Measurements from ENCODE around the gene GRHL1.

GRHL1 gene, protein sequence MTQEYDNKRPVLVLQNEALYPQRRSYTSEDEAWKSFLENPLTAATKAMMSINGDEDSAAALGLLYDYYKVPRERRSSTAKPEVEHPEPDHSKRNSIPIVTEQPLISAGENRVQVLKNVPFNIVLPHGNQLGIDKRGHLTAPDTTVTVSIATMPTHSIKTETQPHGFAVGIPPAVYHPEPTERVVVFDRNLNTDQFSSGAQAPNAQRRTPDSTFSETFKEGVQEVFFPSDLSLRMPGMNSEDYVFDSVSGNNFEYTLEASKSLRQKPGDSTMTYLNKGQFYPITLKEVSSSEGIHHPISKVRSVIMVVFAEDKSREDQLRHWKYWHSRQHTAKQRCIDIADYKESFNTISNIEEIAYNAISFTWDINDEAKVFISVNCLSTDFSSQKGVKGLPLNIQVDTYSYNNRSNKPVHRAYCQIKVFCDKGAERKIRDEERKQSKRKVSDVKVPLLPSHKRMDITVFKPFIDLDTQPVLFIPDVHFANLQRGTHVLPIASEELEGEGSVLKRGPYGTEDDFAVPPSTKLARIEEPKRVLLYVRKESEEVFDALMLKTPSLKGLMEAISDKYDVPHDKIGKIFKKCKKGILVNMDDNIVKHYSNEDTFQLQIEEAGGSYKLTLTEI

DNA sequence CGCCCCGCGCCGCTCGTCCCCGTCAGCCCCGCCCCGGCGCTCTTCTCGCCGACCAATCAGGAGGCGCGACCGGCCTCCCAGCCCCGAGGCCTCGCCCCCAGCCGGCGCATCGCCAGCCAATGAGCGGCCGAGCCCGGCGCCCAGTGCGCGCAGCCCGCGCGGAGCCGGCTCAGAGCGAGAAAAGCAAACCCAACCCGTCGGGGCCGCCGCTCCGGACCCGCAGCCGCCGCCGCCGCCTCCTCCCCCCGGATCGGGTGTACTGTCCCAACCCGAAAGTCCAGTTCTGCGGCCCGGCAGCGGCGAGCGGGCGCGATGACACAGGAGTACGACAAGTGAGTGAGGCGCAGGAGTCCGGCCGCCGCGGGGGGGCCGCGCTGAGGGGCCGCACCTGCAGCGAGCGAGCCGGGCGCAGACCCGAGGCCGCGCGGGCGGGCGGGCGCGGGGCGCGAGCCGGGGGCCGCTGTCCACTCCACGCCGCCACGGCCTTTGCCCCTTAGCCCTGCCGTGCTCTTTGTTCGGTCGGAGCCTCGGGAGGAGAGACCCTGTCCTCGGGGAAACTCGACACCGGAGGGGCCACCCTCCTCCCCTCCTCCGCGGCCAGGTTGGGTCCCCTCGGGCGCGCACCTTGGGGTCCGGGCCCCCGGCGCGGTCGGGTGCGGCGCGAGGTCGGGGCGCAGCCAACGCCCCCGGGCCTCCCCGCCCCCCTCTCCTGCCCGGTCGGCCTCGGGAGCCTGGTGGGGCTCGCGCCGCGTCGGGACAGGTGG is at the start of gene GRHL1:
Gene GRHL1 (plus strand): TSS at position 172 of the 764 bp plus-strand sequence. CDS start 141 bp downstream, at position 313.
- H3K4me3 ChIP-seq (ENCODE audit: low read depth, low read length), result peak within 1 kb of the TSS; percentile 61
- TF ChIP-seq, protein P1, sequence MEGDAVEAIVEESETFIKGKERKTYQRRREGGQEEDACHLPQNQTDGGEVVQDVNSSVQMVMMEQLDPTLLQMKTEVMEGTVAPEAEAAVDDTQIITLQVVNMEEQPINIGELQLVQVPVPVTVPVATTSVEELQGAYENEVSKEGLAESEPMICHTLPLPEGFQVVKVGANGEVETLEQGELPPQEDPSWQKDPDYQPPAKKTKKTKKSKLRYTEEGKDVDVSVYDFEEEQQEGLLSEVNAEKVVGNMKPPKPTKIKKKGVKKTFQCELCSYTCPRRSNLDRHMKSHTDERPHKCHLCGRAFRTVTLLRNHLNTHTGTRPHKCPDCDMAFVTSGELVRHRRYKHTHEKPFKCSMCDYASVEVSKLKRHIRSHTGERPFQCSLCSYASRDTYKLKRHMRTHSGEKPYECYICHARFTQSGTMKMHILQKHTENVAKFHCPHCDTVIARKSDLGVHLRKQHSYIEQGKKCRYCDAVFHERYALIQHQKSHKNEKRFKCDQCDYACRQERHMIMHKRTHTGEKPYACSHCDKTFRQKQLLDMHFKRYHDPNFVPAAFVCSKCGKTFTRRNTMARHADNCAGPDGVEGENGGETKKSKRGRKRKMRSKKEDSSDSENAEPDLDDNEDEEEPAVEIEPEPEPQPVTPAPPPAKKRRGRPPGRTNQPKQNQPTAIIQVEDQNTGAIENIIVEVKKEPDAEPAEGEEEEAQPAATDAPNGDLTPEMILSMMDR (IDR thresholded peaks at IDR 0.05; ENCODE audit: low read depth, low read length), result no peak

DNA sequence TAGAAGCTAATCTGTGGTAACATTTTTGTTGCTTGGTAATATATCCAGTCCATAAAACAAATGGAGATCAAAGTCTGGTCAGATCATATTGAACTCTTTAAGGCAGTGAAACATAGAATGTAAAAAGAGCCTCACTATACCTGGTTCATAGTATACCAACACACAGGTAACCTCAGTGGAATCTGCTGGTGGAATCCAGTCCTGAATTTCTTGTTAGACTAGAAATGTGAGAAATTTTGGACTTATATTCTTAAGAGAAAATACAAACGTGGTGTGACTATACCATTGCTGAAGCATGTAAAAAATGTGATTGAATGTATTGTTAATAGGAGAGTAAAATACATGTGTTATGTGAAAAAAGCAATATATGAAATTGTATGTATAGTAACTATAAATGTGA is 46.1 kb upstream of the GRHL1 start:
- TF ChIP-seq, protein P1 (IDR thresholded peaks at IDR 0.05; ENCODE audit: low read depth, low read length), result no peak
- H3K4me3 ChIP-seq (ENCODE audit: low read depth, low read length), result no peak overlapping the region

DNA sequence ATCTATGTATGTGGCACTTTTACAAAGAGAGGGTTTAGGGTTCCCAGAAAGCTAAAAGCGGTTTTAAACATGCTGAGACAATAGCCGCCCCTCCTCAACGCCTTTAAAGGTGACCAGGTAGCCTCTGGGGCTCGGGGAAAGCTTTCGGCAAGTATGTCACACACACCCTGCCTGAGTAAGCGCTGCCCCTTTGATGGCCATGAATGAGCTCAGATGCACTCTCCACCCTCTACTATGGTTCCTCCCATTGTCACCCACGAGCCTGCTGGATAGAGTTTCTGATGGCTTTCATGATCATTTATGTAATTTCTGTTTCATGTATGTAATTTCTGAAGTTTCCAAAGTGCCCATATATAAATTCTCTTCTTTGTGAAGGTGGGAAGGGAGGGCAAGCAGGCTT is 44.1 kb upstream of the GRHL1 start:
- no peak overlapping the region for H3K4me3 ChIP-seq (ENCODE audit: low read depth, low read length)
- TF ChIP-seq, protein P1 (IDR thresholded peaks at IDR 0.05; ENCODE audit: low read depth, low read length), result no peak

DNA sequence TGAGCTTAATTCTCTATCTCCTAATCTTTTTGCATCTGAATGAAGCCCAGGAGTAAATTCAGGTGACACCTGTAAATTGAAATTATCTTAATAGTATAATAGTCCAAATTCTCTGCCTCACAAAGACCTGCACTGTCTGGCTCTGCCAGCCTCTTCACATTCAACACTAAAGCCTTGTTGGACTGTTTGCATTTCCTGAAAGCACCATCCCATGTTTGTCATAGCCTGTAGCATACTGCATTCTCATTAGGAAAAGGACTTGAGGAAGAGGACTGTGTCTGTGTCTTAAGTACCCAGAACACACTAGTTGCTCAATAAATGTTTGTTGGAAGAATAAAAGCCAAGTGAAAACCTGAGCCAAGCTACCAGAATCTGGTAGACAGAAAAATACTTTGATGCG is 42.9 kb upstream of the GRHL1 start:
- TF ChIP-seq, protein P1 (IDR thresholded peaks at IDR 0.05; ENCODE audit: low read depth, low read length), result no peak
- H3K4me3 ChIP-seq (ENCODE audit: low read depth, low read length), result no peak overlapping the region

DNA sequence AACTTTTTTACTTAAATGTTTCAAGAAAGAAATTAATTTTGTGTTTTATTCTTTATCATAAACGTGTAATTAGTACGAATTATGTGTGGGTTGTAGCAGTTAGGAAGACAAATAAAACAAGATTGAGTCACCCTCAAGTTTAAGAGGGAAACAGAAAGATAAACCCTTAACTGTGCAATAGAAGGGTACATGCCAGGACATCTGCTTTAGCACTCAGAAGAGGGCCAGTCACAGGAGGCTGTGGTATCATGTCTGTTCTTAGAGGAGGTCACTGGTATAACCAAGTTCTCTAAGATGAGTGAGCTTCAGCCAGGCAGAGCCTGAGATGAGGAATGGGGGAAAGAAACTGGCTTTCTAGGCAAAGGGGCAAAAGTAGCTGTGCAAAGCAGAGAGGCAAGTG is 42.4 kb upstream of the GRHL1 start:
- TF ChIP-seq, protein P1 (IDR thresholded peaks at IDR 0.05; ENCODE audit: low read depth, low read length), result no peak
- no peak overlapping the region for H3K4me3 ChIP-seq (ENCODE audit: low read depth, low read length)

DNA sequence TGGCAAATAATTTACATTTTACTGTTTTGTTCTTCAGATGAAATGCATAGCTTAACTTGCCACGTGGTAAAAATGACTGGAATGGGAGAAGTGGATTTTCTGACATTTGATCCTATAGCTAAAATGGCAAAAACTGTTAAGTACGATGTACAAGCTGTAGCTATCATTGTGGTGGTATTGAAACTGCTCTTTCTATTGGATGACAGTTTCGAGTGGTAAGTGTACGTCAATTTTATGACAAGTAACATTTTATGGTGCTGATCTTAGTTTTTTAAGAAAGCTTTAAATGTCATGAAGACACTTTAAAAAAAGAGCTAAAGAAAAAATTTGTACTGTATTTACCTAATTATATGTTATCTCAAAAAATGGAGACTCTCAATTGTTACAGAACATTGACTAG is 40.8 kb upstream of the GRHL1 start:
- no peak overlapping the region for H3K4me3 ChIP-seq (ENCODE audit: low read depth, low read length)
- TF ChIP-seq, protein P1 (IDR thresholded peaks at IDR 0.05; ENCODE audit: low read depth, low read length), result no peak

Measured in WI38 (cell line).